T-helper 1 cell treated with Interleukin-12 subunit alpha and Interleukin-12 subunit beta and Interleukin-4 antibody, amounts not matched to agents 30 ng/mL and 1 ng/mL, for 36 hours (primary cell): ENCODE measurements around the gene ITGB5. TPM values are rescaled to one million over a fixed set of nuclear protein-coding genes. Genes with fewer than 3 reads are reported as not detected.

Experiments
- intact Hi-C: fragments of 100-400 bp; cut with micrococcal nuclease; formaldehyde crosslinking; loops from one replicate; pipeline ENCODE4 v1.15.1; 2024
- total RNA-seq: library from RNA; stranded (reverse); gene quantifications from 2 replicates; pipeline ENCODE4 v1.2.3, GENCODE V29; 2022

Gene ITGB5
- total RNA-seq: 0.59 and 0.73 TPM in 2 replicates

- intact Hi-C loops: loop anchor here (5.0 kb wide), 1 partner anchor 255 kb away; no protein-coding TSS in a partner anchor
Observed at GRCh38 chr3:124887177-124887931, at the start of gene ITGB5. ITGB5 (minus strand) TSS chr3:124887365; CDS start chr3:124887000, 365 bp downstream.

GRCh38 chr3:124935794-124936542, 48.8 kb upstream of the ITGB5 start:
- intact Hi-C loops: no loop called here

GRCh38 chr3:124935264-124935663, 48.1 kb upstream of the ITGB5 start:
- intact Hi-C loops: no loop called here

- intact Hi-C loops: no loop called here
Observed at GRCh38 chr3:124934577-124934976, 47.4 kb upstream of the ITGB5 start, which contains the start of gene MUC13. MUC13 (minus strand) TSS chr3:124934751; CDS start chr3:124934712, 39 bp downstream.

- intact Hi-C loops: loop anchor here (1.0 to 5.0 kb wide), 6 partner anchors 67 to 657 kb away; partner anchors contain the start of gene HEG1
Observed at GRCh38 chr3:124928333-124929202, 41.4 kb upstream of the ITGB5 start.

GRCh38 chr3:124927574-124928045, 40.4 kb upstream of the ITGB5 start:
- intact Hi-C loops: loop anchor here (1.0 to 5.0 kb wide), 6 partner anchors 68 to 658 kb away; partner anchors contain the start of gene HEG1

- intact Hi-C loops: loop anchor here (5.0 kb wide), 1 partner anchor 216 kb away; no protein-coding TSS in a partner anchor
Observed at GRCh38 chr3:124926426-124927101, 39.4 kb upstream of the ITGB5 start.

- intact Hi-C loops: loop anchor here (5.0 kb wide), 1 partner anchor 218 kb away; no protein-coding TSS in a partner anchor
Observed at GRCh38 chr3:124924741-124925140, 37.6 kb upstream of the ITGB5 start.

GRCh38 chr3:124923833-124924232, 36.7 kb upstream of the ITGB5 start:
- intact Hi-C loops: no loop called here

- intact Hi-C loops: no loop called here
Observed at GRCh38 chr3:124920718-124921117, 33.6 kb upstream of the ITGB5 start.

GRCh38 chr3:124919756-124920155, 32.6 kb upstream of the ITGB5 start:
- intact Hi-C loops: no loop called here

- intact Hi-C loops: no loop called here
Observed at GRCh38 chr3:124918524-124918923, 31.4 kb upstream of the ITGB5 start.

GRCh38 chr3:124916837-124917409, 29.8 kb upstream of the ITGB5 start:
- intact Hi-C loops: no loop called here

GRCh38 chr3:124915254-124915653, 28.1 kb upstream of the ITGB5 start:
- intact Hi-C loops: no loop called here

GRCh38 chr3:124907957-124908356, 20.8 kb upstream of the ITGB5 start:
- intact Hi-C loops: no loop called here

GRCh38 chr3:124904835-124905492, 17.8 kb upstream of the ITGB5 start:
- intact Hi-C loops: no loop called here

- intact Hi-C loops: no loop called here
Observed at GRCh38 chr3:124903896-124904834, 17.0 kb upstream of the ITGB5 start.

GRCh38 chr3:124896824-124897526, 9.8 kb upstream of the ITGB5 start:
- intact Hi-C loops: no loop called here
